PC-3 (cell line): Measurements from ENCODE around the gene SPACA5. TPM values are rescaled to one million over a fixed set of nuclear protein-coding genes. Genes with fewer than 3 reads are reported as not detected.
"Not testable (repeated sequence)": the region's sequence is repeated elsewhere in the genome, so short reads cannot be mapped to it uniquely, and the experiment has no call there.

Experiments used
- ATAC-seq: fragments of 200-7000 bp; cut with Tn5 transposase; 2 replicates; pipeline ENCODE4 v1.9.1; 2020; ENCODE audit warnings: mild to moderate bottlenecking, moderate library complexity
- BruUV-seq: library from RNA; stranded (reverse); fragments of 400-500 nt; replicated peaks from 2 replicates; lab custom pipeline; 2021; lab: Mats Ljungman, UMichigan
- CTCF ChIA-PET: fragments of 300-600 bp; sonication (Branson Sonifier 250); formaldehyde crosslinking; loops from one replicate; lab custom pipeline; 2022; ENCODE audit warnings: antibody characterized with exemption; lab: Charles Lee
- POLR2A ChIA-PET: fragments of 300-600 bp; sonication (Branson Sonifier 250); formaldehyde crosslinking; loops from one replicate; lab custom pipeline; 2022; ENCODE audit warnings: antibody characterized with exemption; ENCODE audit not compliant: unreplicated experiment; lab: Charles Lee
- DNase-seq: peaks from one replicate; pipeline ENCODE4 v3.0.0-alpha.2; 2015
- H2AFZ ChIP-seq: fragments of 300-600 bp; sonication (generic); 2 replicates; pipeline ENCODE4 v1.6.0; 2016; ENCODE audit warnings: antibody characterized with exemption, low read length
- H3F3A ChIP-seq: fragments of 300-600 bp; sonication (generic); one replicate; pipeline ENCODE4 v1.6.0; 2017; ENCODE audit warnings: antibody characterized with exemption, low read length, control low read depth, mild to moderate bottlenecking; ENCODE audit not compliant: unreplicated experiment
- H3K27ac ChIP-seq: fragments of 300-600 bp; sonication (generic); 2 replicates; pipeline ENCODE4 v1.5.1; 2016; ENCODE audit warnings: mild to moderate bottlenecking, low read length
- H3K27me3 ChIP-seq: fragments of 300-600 bp; sonication (generic); 2 replicates; pipeline ENCODE4 v1.6.1; 2016; ENCODE audit warnings: low read length, mixed read lengths
- H3K36me3 ChIP-seq: fragments of 300-600 bp; sonication (generic); 2 replicates; pipeline ENCODE4 v1.6.1; 2016; ENCODE audit warnings: low read depth, mixed run types, low read length, mixed read lengths
- H3K4me1 ChIP-seq: fragments of 300-600 bp; sonication (generic); 2 replicates; pipeline ENCODE4 v1.5.1; 2016; ENCODE audit warnings: low read length; ENCODE audit not compliant: insufficient read depth
- H3K4me2 ChIP-seq: fragments of 300-600 bp; sonication (generic); 2 replicates; pipeline ENCODE4 v1.6.0; 2016; ENCODE audit warnings: low read length
- H3K4me3 ChIP-seq: fragments of 300-600 bp; sonication (generic); 2 replicates; pipeline ENCODE4 v1.5.1; 2016; ENCODE audit warnings: mild to moderate bottlenecking, low read length, mixed read lengths
- H3K79me2 ChIP-seq: fragments of 300-600 bp; sonication (generic); 2 replicates; pipeline ENCODE4 v1.6.1; 2017; ENCODE audit warnings: low read length, mixed read lengths
- H3K9ac ChIP-seq: fragments of 300-600 bp; sonication (generic); 2 replicates; pipeline ENCODE4 v1.6.0; 2016; ENCODE audit warnings: mild to moderate bottlenecking, low read length
- H3K9me2 ChIP-seq: fragments of 300-600 bp; sonication (generic); replicated peaks from 2 replicates; pipeline ENCODE4 v1.6.1; 2016; ENCODE audit warnings: mixed run types, low read length, mixed read lengths
- H3K9me3 ChIP-seq: fragments of 300-600 bp; sonication (generic); 2 replicates; pipeline ENCODE4 v1.6.1; 2016; ENCODE audit warnings: low read length, mixed read lengths
- H4K20me1 ChIP-seq: fragments of 300-600 bp; sonication (generic); 2 replicates; pipeline ENCODE4 v1.6.1; 2016; ENCODE audit warnings: low read length, mixed read lengths
- CTCF ChIP-seq: fragments of 300-600 bp; sonication (generic); conservative IDR thresholded peaks from 2 replicates; pipeline ENCODE4 v1.5.1; 2017; ENCODE audit warnings: antibody characterized with exemption, low read depth, mild to moderate bottlenecking, low read length
- EZH2 ChIP-seq: fragments of 300-600 bp; sonication (generic); IDR thresholded peaks from one replicate; pipeline ENCODE4 v1.6.1; 2017; ENCODE audit warnings: antibody characterized with exemption, mild to moderate bottlenecking, low read length; ENCODE audit not compliant: unreplicated experiment
- EZH2phosphoT487 ChIP-seq: fragments of 300-600 bp; sonication (generic); IDR thresholded peaks from 2 replicates; pipeline ENCODE4 v1.6.1; 2018; ENCODE audit warnings: mild to moderate bottlenecking, antibody characterized with exemption, low read length, borderline replicate concordance
- intact Hi-C: fragments of 100-400 bp; cut with micrococcal nuclease; formaldehyde crosslinking; loops from 2 replicates; pipeline ENCODE4 v1.9.0; 2023
- total RNA-seq: library from RNA; depleted of rRNA; stranded (reverse); fragments of >200 nt; gene quantifications from 2 replicates; pipeline ENCODE4 v1.2.3, GENCODE V29; 2014

The SPACA5 gene
- total RNA-seq, 1 experiment from 2014 or later: not detected

GRCh38 chrX:48003758-48004457, 2.9 kb upstream of the SPACA5 start, which contains the start of gene ZNF182:
Gene ZNF182, minus strand, starts transcription at chrX:48003989. Its CDS starts 1,380 bp downstream, at chrX:48002609.
- no peak within 1 kb of the TSS for H3K27ac ChIP-seq
- peak within 1 kb of the TSS; percentile 81 for H3K4me3 ChIP-seq
- peak within 1 kb of the TSS; percentile 89 for H3K4me2 ChIP-seq
- peaks cover 14% of the 10 kb centered on the region; the same call in 1 of the 2 replicates for H3K79me2 ChIP-seq
- H3K36me3 ChIP-seq: no peaks in the 10 kb centered on the region; the same call in 1 of the 2 replicates
- H3K27me3 ChIP-seq: no peaks in the 10 kb centered on the region
- POLR2A ChIA-PET: no interaction called here
- no TSS peak for BruUV-seq
- H3F3A ChIP-seq: no peaks in the 10 kb centered on the region
- intact Hi-C loops: no loop called here
- H3K9ac ChIP-seq: peak within 1 kb of the TSS; percentile 62
- no peaks in the 10 kb centered on the region for H4K20me1 ChIP-seq
- H2AFZ ChIP-seq: peak within 1 kb of the TSS; percentile 94
- DNase-seq: peak; percentile 91
- H3K9me2 ChIP-seq: no peaks in the 10 kb centered on the region
- CTCF ChIA-PET: no interaction called here
- peak; percentile 91 for ATAC-seq
- no peaks in the 10 kb centered on the region for H3K9me3 ChIP-seq
- no peaks in the 10 kb centered on the region for H3K4me1 ChIP-seq
- no peak for TF ChIP-seq EZH2phosphoT487
- no peak for TF ChIP-seq EZH2
- TF ChIP-seq CTCF: no peak

GRCh38 chrX:48009445-48009960, 2.7 kb downstream of the SPACA5 start:
- H3K27me3 ChIP-seq, DNase-seq, H3F3A ChIP-seq, H3K9me2 ChIP-seq, H3K27ac ChIP-seq, H3K4me2 ChIP-seq, ATAC-seq, H3K9ac ChIP-seq, POLR2A ChIA-PET, H3K9me3 ChIP-seq, CTCF ChIA-PET, H3K4me3 ChIP-seq, H3K4me1 ChIP-seq, H4K20me1 ChIP-seq, H3K79me2 ChIP-seq, intact Hi-C loops, BruUV-seq, H3K36me3 ChIP-seq, H2AFZ ChIP-seq: not testable (repeated sequence)

DNA sequence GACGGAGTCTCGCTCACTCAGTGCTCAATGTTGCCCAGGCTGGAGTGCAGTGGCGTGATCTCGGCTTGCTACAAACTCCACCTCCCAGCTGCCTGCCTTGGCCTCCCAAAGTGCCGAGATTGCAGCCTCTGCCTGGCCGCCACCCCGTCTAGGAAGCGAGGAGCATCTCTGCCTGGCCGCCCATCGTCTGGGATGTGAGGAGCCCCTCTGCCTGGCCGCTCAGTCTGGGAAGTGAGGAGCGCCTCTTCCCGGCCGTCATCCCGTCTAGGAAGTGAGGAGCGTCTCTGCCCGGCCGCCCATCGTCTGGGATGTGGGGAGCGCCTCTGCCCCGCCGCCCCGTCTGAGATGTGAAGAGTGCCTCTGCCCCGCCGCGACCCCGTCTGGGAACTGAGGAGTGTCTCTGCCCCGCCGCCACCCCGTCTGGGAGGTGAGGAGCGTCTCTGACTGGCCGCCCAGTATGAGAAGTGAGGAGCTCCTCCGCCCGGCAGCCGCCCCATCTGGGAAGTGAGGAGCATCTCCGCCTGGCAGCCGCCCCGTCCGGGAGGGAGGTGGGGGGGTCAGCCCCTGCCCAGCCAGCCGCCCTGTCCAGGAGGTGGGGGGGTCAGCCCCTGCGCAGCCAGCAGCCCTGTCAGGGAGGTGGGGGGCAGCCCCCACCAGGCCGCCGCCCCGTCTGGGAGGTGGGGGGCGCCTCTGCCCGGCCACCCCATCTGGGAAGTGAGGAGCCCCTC, 10.0 kb downstream of the SPACA5 start:
- H3K9me2 ChIP-seq, H3K4me2 ChIP-seq, H3K4me3 ChIP-seq, CTCF ChIA-PET, H3K9ac ChIP-seq, ATAC-seq, DNase-seq, H3K9me3 ChIP-seq, H3K79me2 ChIP-seq, H3K27me3 ChIP-seq, H2AFZ ChIP-seq, H3F3A ChIP-seq, H4K20me1 ChIP-seq, POLR2A ChIA-PET, intact Hi-C loops, H3K36me3 ChIP-seq, BruUV-seq, H3K27ac ChIP-seq, H3K4me1 ChIP-seq: not testable (repeated sequence)

DNA sequence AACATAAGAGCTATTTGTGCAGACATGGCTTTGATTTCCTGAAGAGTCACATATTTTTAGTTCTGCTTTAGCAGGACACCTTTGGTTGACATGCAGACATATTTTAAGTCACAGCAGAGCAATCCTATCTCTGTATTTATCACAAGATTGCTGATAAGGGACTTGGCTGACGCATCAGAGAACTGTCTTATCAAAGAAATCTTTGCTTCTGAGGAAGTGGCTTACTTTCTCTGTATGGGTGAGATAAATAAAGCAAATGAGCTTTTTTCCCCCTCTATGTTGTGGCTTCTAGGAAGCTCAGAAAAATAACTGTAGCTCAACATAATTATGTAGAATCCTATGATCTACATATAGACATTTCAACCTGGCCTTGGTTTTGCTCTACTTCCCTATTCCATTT, 13.1 kb downstream of the SPACA5 start:
- POLR2A ChIA-PET, H3K27ac ChIP-seq, H3K9me2 ChIP-seq, H3K4me3 ChIP-seq, H3K79me2 ChIP-seq, H3K36me3 ChIP-seq, H2AFZ ChIP-seq, H3F3A ChIP-seq, CTCF ChIA-PET, H3K27me3 ChIP-seq, BruUV-seq, DNase-seq, H4K20me1 ChIP-seq, H3K4me1 ChIP-seq, H3K9me3 ChIP-seq, ATAC-seq, H3K9ac ChIP-seq, H3K4me2 ChIP-seq: not testable (repeated sequence)
- intact Hi-C loops: loop anchor here (10.0 kb wide), 1 partner anchor 365 kb away; the partner anchor contains the start of genes ELK1 and UXT

DNA sequence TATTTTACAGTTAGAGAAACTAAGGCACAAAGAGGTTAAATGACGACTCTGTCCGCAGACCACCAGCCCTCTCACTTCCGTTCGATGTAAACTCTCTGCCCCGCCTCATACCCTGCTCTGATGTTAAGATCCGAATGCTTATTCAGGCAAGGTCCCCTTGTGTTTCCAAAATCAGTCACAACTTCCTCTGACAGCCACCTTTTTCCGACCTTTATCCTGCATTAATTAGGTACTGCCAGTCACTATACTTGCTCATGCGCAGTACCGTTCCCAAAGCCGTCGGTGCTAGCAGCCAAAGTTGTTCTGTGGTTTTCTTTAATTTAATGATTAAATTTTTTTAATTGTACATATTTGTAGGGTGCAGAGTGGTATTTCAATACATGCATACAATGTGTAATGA, 13.7 kb downstream of the SPACA5 start:
- peak overlapping the region; percentile 99; the same call in 1 of the 2 replicates for H2AFZ ChIP-seq
- H3K27ac ChIP-seq, H3K36me3 ChIP-seq, H3K27me3 ChIP-seq, H3F3A ChIP-seq, H3K4me1 ChIP-seq, H4K20me1 ChIP-seq, H3K79me2 ChIP-seq, H3K9ac ChIP-seq, CTCF ChIA-PET, H3K9me3 ChIP-seq, ATAC-seq, DNase-seq, BruUV-seq, H3K9me2 ChIP-seq: not testable (repeated sequence)
- H3K4me2 ChIP-seq: peak overlapping the region; percentile 82; the same call in 1 of the 2 replicates
- peak overlapping the region; percentile 71 for H3K4me3 ChIP-seq
- POLR2A ChIA-PET: interaction anchor here (0.5 kb wide), 1 partner anchor 1020 kb away, joined by 3 read pairs; no protein-coding TSS in a partner anchor
- intact Hi-C loops: loop anchor here (10.0 kb wide), 1 partner anchor 366 kb away; the partner anchor contains the start of genes ELK1 and UXT
